Measurements from ENCODE around the gene ABHD16B.
"Not testable (repeated sequence)": the region's sequence is repeated elsewhere in the genome, so short reads cannot be mapped to it uniquely, and the experiment has no call there.

The ABHD16B gene

GRCh38 chr20:63856098-63856511, 5.2 kb upstream of the ABHD16B start:
- no peak for DNase-seq

GRCh38 chr20:63857764-63858392, 3.4 kb upstream of the ABHD16B start:
- DNase-seq: no peak

- DNase-seq: no peak
Measured at GRCh38 chr20:63858393-63859165, 2.7 kb upstream of the ABHD16B start.

GRCh38 chr20:63859166-63859699, 2.1 kb upstream of the ABHD16B start:
- no peak for DNase-seq

GRCh38 chr20:63860325-63861051, 810 bp upstream of the ABHD16B start:
- DNase-seq: no peak

- no peak for DNase-seq
Measured at GRCh38 chr20:63861981-63862901, 943 bp downstream of the ABHD16B start.

GRCh38 chr20:63863021-63863797, 1.9 kb downstream of the ABHD16B start:
- DNase-seq: no peak

GRCh38 chr20:63863798-63864544, 2.7 kb downstream of the ABHD16B start:
- peak; percentile 12 for DNase-seq

- DNase-seq: no peak
Measured at GRCh38 chr20:63864545-63864977, 3.3 kb downstream of the ABHD16B start.

- DNase-seq: peak; percentile 92
Measured at GRCh38 chr20:63864978-63865640, 3.8 kb downstream of the ABHD16B start, which contains the start of gene TPD52L2. TPD52L2 (plus strand) TSS chr20:63865270; CDS start chr20:63865366, 96 bp downstream.

- not testable (repeated sequence) for DNase-seq
Measured at GRCh38 chr20:63867042-63867441, 5.7 kb downstream of the ABHD16B start.

GRCh38 chr20:63868264-63868663, 7.0 kb downstream of the ABHD16B start:
- DNase-seq: no peak

GRCh38 chr20:63873477-63873971, 12.2 kb downstream of the ABHD16B start:
- DNase-seq: no peak

- DNase-seq: not testable (repeated sequence)
Measured at GRCh38 chr20:63874241-63874640, 12.9 kb downstream of the ABHD16B start.

- no peak for DNase-seq
Measured at GRCh38 chr20:63876489-63877036, 15.3 kb downstream of the ABHD16B start.

- no peak for DNase-seq
Measured at GRCh38 chr20:63877755-63878470, 16.6 kb downstream of the ABHD16B start.

- no peak for DNase-seq
Measured at GRCh38 chr20:63878899-63879663, 17.8 kb downstream of the ABHD16B start.

GRCh38 chr20:63880901-63881300, 19.6 kb downstream of the ABHD16B start:
- DNase-seq: not testable (repeated sequence)

Measured in NCI-H524 treated with DMSO at 0.1 percent for 48 hours (cell line).